Vagina (tissue), 2 donors: ENCODE results near the gene KRTAP4-16. TPM values are rescaled to one million over a fixed set of nuclear protein-coding genes. Genes with fewer than 3 reads are reported as not detected.
"Not testable (repeated sequence)": the region's sequence is repeated elsewhere in the genome, so short reads cannot be mapped to it uniquely, and the experiment has no call there.

ENCODE experiments used
- DNase-seq, 2 donors: peaks; one replicate each; pipeline ENCODE4 v3.0.0-alpha.2; 2017; ENCODE audit errors: extremely low spot score in 2 of 2
- H3K27ac ChIP-seq: fragments of 200-600 bp; sonication (generic); one replicate; pipeline ENCODE4 v1.5.1; 2019
- H3K27me3 ChIP-seq: fragments of 200-600 bp; sonication (generic); one replicate; pipeline ENCODE4 v1.5.1; 2019
- H3K36me3 ChIP-seq, 2 donors: fragments of 200-600 bp; sonication (generic); one replicate each; pipeline ENCODE4 v1.5.1; 2017 to 2019
- H3K4me1 ChIP-seq: fragments of 200-600 bp; sonication (generic); one replicate; pipeline ENCODE4 v1.5.1; 2019
- H3K4me3 ChIP-seq, 2 donors: fragments of 200-600 bp; sonication (generic); 1 replicate in 1 of 2; 2 replicates in 1 of 2; pipeline ENCODE4 v1.5.1; 2016 to 2019
- H3K9me3 ChIP-seq: fragments of 200-600 bp; sonication (generic); one replicate; pipeline ENCODE4 v1.5.1; 2019
- POLR2A ChIP-seq, 2 donors: fragments of 450-650 bp; IDR thresholded peaks; one replicate each; pipeline ENCODE4 v1.6.1; 2017; ENCODE audit warnings: antibody characterized with exemption in 2 of 2, mild to moderate bottlenecking in 2 of 2, moderate library complexity in 2 of 2
- POLR2AphosphoS5 ChIP-seq, 2 donors: sonication (generic); formaldehyde crosslinking; IDR thresholded peaks; one replicate each; pipeline ENCODE4 v1.9.0; 2017; ENCODE audit warnings: antibody characterized with exemption in 2 of 2, mild to moderate bottlenecking in 2 of 2, low read depth in 1 of 2; ENCODE audit not compliant: insufficient read depth in 1 of 2
- intact Hi-C: fragments of 100-400 bp; cut with DNase I; formaldehyde crosslinking; loops from one replicate; pipeline ENCODE4 v1.15.1; 2023
- total RNA-seq: library from RNA; depleted of rRNA; stranded (reverse); fragments of >200 nt; gene quantifications from one replicate; pipeline ENCODE4 v1.2.3, GENCODE V29; 2016
- TF ChIP-seq, protein P1 (sequence below), 3 experiments: fragments of 450-650 bp in 2 of 3; fragments of 200-600 bp in 1 of 3; sonication (generic) in 1 of 3; IDR thresholded peaks; one replicate each; pipeline ENCODE4 v1.5.1; 2017 to 2019; ENCODE audit warnings: antibody characterized with exemption in 3 of 3, mild to moderate bottlenecking in 2 of 3, moderate library complexity in 2 of 3

Gene KRTAP4-16
- total RNA-seq, 1 donor from 2014 or later: not detected

DNA sequence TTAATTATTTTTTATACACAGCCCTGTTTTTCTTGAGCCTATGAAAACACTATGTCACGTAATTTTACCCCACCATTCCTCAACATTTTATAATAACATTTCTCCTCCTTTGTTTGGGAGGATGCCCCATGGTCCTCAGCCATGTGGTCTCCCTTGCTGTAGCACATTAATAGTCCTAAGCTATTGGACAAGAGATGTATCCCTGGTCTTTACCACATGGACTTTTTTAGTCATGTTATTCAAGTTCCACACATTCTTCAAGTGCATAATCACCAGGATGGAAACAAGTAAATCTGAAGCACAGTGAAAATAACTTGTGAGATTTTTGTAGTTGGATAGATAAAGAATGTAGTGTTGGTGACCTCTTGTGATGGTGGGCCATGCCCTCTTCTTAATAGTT is 40.0 kb downstream of the KRTAP4-16 start:
- peak overlapping the region; percentile 30 for H3K27ac ChIP-seq
- no peaks in the 10 kb centered on the region for H3K27me3 ChIP-seq
- TF ChIP-seq, protein P1, sequence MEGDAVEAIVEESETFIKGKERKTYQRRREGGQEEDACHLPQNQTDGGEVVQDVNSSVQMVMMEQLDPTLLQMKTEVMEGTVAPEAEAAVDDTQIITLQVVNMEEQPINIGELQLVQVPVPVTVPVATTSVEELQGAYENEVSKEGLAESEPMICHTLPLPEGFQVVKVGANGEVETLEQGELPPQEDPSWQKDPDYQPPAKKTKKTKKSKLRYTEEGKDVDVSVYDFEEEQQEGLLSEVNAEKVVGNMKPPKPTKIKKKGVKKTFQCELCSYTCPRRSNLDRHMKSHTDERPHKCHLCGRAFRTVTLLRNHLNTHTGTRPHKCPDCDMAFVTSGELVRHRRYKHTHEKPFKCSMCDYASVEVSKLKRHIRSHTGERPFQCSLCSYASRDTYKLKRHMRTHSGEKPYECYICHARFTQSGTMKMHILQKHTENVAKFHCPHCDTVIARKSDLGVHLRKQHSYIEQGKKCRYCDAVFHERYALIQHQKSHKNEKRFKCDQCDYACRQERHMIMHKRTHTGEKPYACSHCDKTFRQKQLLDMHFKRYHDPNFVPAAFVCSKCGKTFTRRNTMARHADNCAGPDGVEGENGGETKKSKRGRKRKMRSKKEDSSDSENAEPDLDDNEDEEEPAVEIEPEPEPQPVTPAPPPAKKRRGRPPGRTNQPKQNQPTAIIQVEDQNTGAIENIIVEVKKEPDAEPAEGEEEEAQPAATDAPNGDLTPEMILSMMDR (IDR thresholded peaks at IDR 0.05): no peak
- intact Hi-C loops: no loop called here
- H3K4me3 ChIP-seq: no peak overlapping the region
- H3K4me1 ChIP-seq: peaks cover 22% of the 10 kb centered on the region
- no peaks in the 10 kb centered on the region for H3K9me3 ChIP-seq
- no peaks in the 10 kb centered on the region for H3K36me3 ChIP-seq
- no peak for DNase-seq

DNA sequence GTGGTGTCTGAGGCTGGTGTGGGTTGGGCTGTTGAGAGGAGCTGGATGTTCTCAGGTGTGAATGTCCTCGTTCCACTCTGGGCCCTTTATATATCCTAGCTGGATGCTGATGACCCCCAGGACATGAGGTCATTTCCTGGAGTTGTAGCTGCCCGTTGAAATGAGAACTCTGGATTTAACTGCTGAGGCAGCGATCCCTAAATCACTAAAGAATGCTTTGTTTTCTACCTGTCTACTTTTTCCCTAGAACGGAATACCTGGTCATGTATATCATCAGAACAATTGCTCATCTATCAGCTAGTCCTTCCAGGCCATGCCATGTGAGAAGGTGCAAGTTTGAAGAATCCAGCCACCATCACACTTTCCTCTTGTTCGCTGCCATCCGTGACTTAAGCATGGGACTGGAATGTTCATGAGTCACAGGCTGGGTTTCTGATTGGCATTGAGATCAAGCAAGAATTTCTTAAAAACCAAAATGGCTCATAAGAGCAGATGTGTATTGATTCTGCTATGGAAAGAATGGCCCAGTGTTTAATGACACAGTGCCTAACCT is 41.9 kb downstream of the KRTAP4-16 start, which contains the start of gene KRTAP2-3:
Gene KRTAP2-3, minus strand, starts transcription at position 63 of the 553 bp plus-strand sequence. CDS start 64 bp downstream, outside the sequence.
- DNase-seq: no peak
- no peak within 1 kb of the TSS for H3K4me3 ChIP-seq
- no peaks in the 10 kb centered on the region for H3K27me3 ChIP-seq
- TF ChIP-seq, protein P1 (IDR thresholded peaks at IDR 0.05): no peak
- no peak for TF ChIP-seq POLR2AphosphoS5 (IDR thresholded peaks at IDR 0.05; ENCODE audit: insufficient read depth in 1 of 2, low read depth in 1 of 2)
- TF ChIP-seq POLR2A (IDR thresholded peaks at IDR 0.05): no peak
- H3K36me3 ChIP-seq: no peaks in the 10 kb centered on the region
- H3K4me1 ChIP-seq: peaks cover 22% of the 10 kb centered on the region
- no peaks in the 10 kb centered on the region for H3K9me3 ChIP-seq
- peak within 1 kb of the TSS; percentile 30 for H3K27ac ChIP-seq
- intact Hi-C loops: no loop called here

DNA sequence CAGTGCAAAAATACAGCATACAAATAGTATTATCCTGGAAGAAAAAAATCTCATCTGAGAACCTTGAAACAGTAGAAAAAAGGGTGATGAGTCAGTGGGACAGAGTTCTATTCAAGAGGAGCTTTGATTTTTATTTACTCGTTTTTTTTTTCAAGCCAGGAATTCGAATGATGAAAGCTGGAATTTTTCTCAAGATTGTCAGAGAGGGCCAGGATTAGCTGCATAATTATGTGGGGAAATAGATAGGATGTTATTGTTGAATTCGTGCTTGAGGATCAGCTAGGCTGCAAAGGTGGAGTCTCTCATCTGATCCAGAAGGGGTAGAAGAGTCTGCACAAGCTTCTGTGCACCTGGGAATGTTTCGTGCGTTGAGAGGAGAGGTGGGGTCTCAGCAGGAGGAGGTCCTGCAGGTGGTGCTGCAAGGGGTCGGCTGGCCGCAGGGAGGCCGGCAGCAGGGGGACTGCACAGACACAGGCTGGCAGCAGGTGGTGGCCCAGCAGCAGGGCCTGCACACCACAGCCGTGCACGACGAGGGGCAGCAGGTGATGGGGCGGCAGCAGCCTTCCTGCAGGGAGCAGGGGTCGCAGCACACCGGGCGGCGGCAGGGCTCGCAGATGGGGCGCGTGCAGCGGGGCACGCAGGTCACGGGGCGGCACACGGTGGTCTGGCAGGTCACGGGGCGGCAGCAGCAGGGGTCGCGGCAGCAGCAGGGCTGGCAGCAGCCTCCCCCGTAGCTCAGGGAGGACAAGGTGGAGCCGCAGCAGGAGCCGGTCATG is 42.5 kb downstream of the KRTAP4-16 start:
- peaks cover 22% of the 10 kb centered on the region for H3K4me1 ChIP-seq
- DNase-seq, H3K36me3 ChIP-seq, H3K27ac ChIP-seq, intact Hi-C loops, H3K9me3 ChIP-seq, H3K4me3 ChIP-seq, H3K27me3 ChIP-seq: not testable (repeated sequence)

DNA sequence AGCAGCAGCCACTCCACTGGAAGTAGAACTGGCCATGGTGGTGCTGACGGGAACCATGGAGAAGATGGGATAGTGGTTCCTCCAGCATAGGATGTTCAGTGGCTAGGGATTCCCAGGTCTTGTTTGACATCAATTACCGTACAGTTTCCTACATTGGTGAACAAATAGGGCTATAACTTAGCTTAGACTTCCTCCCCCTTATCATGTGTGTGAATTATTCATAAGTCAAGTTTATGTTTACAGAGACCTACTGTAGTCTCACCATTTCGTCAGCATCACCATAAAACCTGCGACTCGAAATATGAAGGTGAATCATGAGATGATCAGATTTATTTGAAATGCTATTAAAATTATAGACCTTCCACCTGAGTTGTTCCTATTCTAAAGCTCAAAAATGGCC is 43.3 kb downstream of the KRTAP4-16 start:
- Histone ChIP-seq H3K4me3 (no peak overlapping the region), H3K27me3 (no peaks in the 10 kb centered on the region), H3K27ac (no peak overlapping the region), H3K36me3 (no peaks in the 10 kb centered on the region), H3K4me1 (peaks cover 22% of the 10 kb centered on the region), H3K9me3 (no peaks in the 10 kb centered on the region)
- intact Hi-C loops: no loop called here
- TF ChIP-seq POLR2A (IDR thresholded peaks at IDR 0.05) (no peak), POLR2AphosphoS5 (IDR thresholded peaks at IDR 0.05; ENCODE audit: insufficient read depth in 1 of 2, low read depth in 1 of 2) (no peak)
- TF ChIP-seq, protein P1 (IDR thresholded peaks at IDR 0.05): no peak
- no peak for DNase-seq

DNA sequence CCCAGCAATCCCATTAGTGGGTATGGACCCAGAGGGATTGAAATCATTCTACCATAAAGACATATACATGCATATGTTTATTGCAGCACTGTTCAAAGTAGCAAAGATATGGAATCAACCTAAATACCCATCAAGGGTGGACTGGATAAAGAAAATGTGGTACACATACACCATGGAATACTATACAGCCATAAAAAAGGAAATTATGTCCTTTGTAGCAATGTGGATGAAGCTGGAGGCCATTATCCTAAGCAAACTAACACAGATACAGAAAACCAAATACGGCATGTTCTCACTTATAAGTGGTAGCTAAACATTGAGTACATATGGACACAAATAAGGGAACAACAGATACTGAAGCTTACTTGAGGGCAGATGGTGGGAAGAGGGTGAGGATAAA is 44.5 kb downstream of the KRTAP4-16 start:
- intact Hi-C loops: no loop called here
- Histone ChIP-seq H3K9me3 (no peaks in the 10 kb centered on the region), H3K4me1 (peaks cover 20% of the 10 kb centered on the region), H3K27ac (no peak overlapping the region), H3K36me3 (no peaks in the 10 kb centered on the region), H3K4me3 (no peak overlapping the region), H3K27me3 (no peaks in the 10 kb centered on the region)
- DNase-seq: no peak
- no peak for TF ChIP-seq POLR2A (IDR thresholded peaks at IDR 0.05)
- TF ChIP-seq, protein P1 (IDR thresholded peaks at IDR 0.05): no peak
- no peak for TF ChIP-seq POLR2AphosphoS5 (IDR thresholded peaks at IDR 0.05; ENCODE audit: insufficient read depth in 1 of 2, low read depth in 1 of 2)

DNA sequence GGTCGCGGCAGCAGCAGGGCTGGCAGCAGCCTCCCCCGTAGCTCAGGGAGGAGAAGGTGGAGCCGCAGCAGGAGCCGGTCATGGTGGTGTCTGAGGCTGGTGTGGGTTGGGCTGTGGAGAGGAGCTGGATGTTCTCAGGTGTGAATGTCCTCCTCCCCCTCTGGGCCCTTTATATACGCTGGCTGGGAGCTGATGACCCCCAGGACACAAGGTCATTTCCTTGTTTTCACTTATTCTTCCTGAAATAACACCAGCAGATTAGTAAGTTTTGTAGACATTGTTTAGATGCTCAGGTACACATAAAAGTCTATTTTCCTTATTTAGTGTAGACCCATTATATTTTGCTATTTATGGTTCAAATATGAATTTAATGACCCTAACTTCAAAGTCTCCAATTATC is 46.9 kb downstream of the KRTAP4-16 start, which contains the start of gene KRTAP2-2:
Gene KRTAP2-2, minus strand, starts transcription at position 101 of the 400 bp plus-strand sequence. Its CDS starts 19 bp downstream, at position 82.
- H3K27me3 ChIP-seq, H3K36me3 ChIP-seq, H3K4me3 ChIP-seq, H3K4me1 ChIP-seq, DNase-seq, H3K9me3 ChIP-seq, intact Hi-C loops, H3K27ac ChIP-seq: not testable (repeated sequence)

DNA sequence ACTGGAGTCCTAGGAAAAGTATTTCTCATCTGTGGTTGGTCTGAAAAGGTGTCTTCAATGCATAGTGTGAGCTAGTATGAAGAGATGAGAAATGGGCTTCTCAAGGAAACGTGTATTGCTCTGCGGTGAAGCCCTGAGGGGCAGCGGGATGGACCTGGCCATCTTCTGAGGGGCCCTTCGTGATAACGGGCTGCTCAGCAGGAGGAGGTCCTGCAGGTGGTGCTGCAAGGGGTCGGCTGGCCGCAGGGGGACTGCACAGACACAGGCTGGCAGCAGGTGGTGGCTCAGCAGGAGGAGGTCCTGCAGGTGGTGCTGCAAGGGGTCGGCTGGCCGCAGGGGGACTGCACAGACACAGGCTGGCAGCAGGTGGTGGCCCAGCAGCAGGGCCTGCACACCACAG is 47.5 kb downstream of the KRTAP4-16 start:
- intact Hi-C loops: not testable (repeated sequence)

More for the DNA sequence above, 47.5 kb downstream of the KRTAP4-16 start:
- H3K9me3 ChIP-seq, H3K4me3 ChIP-seq, DNase-seq, H3K27ac ChIP-seq, H3K4me1 ChIP-seq, H3K36me3 ChIP-seq, H3K27me3 ChIP-seq: not testable (repeated sequence)
